GM19463 (cell line): Measurements from ENCODE around the gene MRPL46.
"Not testable (repeated sequence)": the region's sequence is repeated elsewhere in the genome, so short reads cannot be mapped to it uniquely, and the experiment has no call there.

Experiments
- ATAC-seq: cut with Tn5 transposase; IDR thresholded peaks from one replicate; pipeline ENCODE4 v1.9.1; 2021; ENCODE audit warnings: mild to moderate bottlenecking, moderate library complexity; ENCODE audit not compliant: unreplicated experiment

The MRPL46 gene

DNA sequence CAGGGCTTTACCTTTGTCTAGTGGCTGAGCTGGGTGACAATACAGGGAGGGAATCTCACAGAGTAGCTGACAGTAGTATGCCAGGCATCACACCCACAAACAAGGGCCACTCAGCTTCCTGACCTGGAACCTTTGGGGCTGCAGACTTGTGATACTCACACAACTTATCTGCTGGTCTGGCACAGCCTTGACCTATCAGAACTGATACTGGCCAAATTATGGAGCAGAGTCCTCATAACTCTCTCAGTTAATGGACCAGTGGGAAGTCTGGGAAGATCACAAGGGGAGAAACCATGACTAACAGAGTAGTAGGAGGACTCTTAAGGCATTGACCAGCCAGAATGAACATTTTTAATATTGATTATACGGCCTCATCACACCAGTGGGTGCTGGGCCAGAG lies 19.4 kb downstream of the MRPL46 start:
- no peak for ATAC-seq

DNA sequence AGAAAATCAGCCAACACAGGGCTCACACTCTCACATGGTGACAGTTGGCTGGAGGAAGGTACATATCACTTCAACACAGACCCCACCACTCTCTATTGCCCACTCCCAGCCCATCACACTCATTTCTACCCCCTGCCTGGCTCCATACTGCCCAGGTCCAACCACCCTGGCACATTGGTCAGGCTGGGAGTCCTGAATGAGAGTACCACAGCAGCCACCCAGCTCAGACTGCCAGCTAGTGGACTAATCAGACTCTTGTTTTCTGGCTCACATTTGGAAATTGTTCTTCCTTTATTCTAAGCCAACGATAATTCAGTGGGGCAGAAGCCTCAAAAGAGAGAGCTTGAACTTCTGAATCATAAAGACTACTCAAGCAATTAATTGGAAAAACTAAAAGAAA lies 20.0 kb downstream of the MRPL46 start:
- no peak for ATAC-seq

DNA sequence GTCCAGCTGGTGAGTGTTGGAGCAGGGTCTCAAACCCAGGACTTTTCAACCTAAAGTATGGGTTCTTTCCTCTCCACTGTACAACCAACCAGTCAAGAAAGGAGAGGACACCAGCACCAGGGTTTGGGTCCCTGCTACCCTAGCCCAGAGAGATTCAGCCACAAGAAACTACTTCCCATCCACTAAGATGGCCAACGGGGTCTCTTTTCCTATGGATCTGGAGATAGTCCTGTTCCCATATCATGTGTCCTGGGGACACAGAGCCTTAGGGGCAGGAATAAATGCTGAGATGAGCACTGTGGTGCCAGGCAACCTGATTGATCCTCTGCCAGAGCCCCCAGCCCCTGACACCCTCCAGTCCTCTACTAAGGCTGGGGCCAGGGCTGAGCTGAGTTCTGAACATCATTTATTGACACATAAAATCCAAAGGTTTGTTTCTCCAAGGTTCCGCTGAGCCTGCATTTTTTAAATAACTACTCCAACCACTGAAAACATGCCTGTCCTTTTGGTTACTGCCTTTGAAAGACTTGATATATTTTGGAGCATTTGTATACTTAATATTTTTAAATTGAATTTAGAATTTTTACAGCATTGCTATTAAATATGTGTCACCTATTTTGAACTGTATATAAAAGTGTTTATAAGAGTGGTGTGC lies 26.0 kb downstream of the MRPL46 start:
- no peak for ATAC-seq

DNA sequence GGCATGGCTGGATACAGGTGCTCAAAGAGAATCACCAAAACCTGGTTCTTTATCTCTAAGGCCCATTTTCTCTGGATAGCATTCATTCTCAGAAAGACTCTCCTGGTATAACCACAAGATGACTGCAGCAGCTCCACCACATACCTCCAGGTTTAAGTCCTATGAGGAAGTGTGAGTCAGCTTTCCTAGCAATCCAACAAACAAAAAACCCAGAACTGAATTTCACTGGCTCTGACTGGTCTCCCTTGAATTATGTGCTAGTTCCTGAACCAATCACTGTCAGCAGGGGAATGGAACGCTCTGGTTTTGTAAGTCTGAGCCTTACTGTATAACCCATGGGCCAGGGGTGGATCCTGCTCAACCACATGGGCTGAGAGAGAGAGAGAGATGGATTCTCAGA lies 27.2 kb downstream of the MRPL46 start:
- ATAC-seq: no peak

DNA sequence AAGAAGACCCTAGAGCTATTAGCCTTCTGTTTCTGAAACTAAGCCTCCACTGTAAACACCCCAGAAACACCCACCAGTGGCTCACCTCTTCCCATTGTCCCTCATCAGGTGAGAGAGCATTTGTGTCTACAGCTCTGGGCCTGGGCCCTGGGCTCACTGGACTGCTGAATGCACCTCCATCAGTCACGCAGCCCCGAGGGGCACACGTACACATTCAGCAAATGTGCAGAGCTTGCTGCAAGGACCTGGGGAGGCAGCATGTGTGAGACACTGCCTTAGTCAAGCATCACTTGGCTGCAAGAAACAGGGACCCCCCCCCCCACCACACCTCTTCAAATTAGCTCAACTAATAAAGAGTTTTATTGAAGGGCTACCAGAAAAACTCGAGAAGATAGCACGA lies 29.0 kb downstream of the MRPL46 start:
- ATAC-seq: no peak

DNA sequence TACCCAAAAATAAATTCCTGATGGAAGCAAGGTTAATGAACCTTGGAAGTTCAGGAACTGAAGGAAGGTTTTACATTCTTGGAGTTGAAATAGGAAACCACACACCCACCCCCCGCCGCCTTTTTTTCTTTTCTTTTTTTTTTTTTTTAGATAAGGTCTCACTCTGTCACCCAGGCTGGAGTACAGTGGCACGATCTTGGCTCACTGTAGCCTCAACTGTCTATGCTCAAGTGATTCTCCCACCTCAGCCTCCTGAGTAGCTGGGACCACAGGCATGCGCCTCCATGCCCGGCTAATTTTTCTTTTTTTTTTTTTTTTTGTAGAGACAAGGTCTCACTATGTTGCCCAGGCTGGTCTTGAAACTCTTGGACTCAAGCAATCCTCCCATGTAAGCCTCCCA lies 33.1 kb downstream of the MRPL46 start:
- ATAC-seq: not testable (repeated sequence)

DNA sequence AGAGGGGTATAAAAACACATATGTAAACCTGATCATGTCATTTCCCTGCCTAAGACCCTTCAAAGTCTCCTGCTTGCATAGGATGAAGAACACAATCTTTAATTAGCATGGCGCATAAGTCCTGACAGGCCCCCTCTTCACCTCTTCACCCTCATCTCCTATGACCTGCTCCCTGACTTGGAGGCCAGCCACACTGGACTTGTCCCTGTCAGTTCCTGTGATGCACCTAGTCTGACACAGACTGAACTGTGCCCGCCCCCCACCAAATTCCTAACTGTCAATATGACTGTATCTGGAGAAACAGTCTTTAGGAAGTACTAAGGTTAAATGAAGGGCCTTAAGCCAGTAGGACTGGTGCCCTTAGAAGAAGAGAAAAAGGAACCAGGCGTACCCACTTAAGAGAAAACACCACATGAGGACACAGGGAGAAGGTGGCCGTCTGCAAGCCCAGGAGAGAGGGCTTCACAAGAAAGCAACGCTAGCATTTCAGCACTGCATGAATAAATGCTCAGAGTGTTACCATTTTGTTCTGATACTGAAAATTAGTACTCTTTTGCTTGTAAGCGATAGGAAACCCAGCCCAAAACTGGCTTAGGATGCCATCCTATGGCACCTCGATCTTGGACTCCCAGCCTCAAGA lies 34.0 kb downstream of the MRPL46 start:
- ATAC-seq: no peak

DNA sequence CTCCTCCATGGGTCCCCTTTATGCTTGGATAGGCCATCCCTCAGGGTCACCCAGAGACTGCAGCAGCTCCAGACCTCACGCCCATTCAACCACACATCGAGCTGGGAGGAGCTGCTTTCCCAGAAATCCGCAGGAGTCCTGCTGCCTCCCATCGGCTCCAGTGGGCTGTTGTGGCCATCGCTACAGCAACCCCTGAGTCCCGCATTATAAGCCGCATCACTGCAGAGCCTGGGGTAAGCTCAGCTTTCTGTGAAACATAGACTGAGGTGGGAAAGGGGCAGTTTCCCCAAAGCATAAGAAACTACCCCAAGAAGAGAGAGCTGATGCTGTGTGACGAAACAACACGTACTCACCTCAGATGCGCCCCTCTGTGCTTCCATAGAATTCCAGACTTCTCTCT lies 35.7 kb downstream of the MRPL46 start:
- no peak for ATAC-seq

DNA sequence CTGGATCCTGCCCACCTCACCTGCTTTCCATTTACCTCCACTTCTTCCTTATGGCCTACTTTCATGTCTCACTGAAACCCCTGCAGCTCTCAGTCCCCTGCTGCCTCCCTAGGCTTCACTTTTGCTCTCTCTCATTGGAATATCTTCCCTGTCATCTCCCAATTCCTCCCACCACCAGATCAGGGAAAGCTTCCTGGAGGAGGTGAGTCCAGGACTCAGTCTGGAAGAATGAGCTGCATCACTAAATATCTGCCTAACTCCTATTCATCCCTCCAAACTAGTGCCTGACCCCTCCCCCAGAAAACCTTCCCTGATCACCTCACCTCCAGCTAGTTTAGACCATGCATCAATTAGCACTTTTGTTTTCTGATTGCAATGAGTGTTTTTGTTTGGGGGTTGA lies 37.1 kb downstream of the MRPL46 start:
- no peak for ATAC-seq

DNA sequence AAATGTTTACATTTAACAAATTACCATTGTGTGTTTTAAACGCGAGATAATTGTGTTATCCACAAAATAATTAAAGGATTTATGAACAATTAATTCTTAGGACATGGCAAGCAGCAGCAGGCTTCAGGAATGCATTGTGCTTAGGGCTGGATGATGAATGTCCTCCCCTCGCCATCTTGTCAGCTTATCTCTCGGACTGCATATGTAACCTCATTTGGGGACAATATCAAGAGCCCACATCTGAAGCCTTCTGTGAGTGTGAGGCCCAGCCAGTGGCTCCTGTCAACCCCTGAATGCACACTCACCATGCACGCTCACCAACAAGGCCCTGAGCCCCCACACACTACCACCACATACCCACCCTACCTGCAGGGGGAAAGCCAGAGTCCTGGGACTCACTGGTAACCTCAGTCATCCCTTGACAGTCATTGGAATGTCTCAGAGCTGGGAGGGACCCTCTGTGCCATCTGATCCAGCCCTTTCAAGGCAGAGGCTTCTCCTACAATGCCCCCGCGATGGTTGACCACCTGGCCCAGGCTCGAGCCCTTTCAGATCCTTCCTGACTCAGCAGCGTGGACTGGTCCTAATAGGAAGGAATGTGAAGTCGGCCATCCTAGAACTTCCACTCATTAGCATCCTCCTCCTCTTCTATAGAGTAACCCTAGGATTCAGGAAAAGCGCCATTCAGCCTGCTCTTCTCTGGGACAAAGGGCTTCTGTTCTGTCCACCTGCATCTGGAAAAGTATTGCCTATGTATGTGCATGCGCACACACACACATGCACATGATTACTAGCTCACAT lies 38.2 kb downstream of the MRPL46 start:
- ATAC-seq: no peak

DNA sequence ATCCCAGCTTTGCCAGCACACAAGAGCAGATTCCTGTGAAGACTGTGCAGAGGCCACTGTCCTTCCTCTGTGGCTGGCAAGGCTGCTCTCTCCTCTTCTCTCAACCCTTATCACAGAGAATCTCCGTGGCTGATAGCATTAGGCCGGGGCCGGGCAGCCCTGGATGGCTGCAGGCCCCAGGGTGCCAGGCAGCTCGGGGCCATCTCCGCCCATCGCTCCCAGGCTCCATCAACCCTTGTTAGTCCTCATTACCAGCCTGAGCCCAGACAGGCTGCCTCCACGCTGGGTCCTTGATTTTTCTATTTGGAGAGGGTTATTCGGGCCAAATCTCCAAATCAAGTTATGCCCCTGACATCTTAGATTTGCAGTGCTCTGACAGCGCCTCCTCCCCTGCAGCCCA lies 39.1 kb downstream of the MRPL46 start:
- ATAC-seq: no peak

DNA sequence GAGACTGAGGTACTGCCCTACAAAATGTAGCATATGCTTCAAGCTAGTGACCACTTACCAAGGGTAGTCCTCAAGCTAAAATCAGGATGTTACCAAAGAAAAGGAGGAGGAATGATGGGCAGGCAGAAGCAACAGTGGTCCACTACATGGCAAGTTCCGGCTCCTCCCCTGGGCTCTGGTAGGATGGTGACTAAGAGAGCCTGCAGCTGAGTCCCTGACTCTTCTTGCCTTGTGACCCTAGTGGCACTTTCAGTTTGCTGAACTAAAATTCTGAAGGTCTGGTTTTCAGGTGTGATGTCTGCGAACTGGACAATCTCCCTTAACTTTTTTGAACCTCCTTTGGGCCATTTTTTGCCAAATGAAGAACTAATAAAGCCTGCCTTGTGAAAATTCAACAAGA lies 40.9 kb downstream of the MRPL46 start:
- ATAC-seq: no peak

DNA sequence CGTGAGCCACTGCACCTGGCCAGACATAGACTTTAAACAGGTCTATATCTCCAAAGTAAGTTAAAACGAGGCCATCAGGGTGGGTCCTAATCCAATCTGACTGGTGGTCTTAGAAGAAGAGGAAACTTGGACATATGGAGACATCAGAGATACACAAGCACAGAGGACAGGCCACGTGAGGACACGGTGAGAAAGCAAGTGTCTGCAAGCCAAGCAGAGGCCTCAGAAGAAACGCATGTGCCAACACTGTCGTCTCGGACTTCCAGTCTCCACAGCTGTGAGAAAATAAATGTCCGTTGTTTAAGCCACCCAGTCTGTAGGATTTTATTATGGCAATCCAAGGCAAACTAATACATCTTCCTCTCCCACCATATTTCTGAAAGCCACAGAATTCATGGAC lies 43.9 kb downstream of the MRPL46 start:
- no peak for ATAC-seq

DNA sequence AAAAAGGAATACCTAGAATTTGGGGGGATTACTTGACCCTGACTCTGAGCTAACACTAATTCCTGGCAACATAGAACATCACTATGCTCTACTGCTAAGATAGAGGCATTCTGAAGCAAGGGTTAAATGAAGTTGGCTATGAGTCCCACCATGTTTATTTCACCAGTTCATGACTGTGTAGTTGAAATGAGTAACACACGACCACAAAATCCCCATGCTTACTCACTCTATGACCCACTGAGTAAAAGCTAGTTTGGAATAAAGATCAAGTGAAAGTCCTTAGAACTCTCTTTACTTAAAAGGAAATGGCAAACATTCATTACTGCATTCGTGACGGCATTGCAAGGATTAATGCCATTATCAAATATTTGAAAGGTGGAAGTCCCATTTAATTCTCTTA lies 47.4 kb downstream of the MRPL46 start:
- ATAC-seq: peak; percentile 47
